ENCODE data around the gene ECT2.

- TF ChIP-seq CTCF (IDR thresholded peaks at IDR 0.05; ENCODE audit: borderline replicate concordance, extremely low read depth, low read length, poor library complexity, severe bottlenecking) (peak; percentile 74), EZH2 (IDR thresholded peaks at IDR 0.05; ENCODE audit: borderline replicate concordance, low read depth, low read length, severe bottlenecking) (no peak)
Measured at GRCh38 chr3:172836390-172836997, 86.0 kb downstream of the ECT2 start.
